Globus pallidus (tissue), 1 donor: ENCODE data around the gene PRLR.

Experiments
- DNase-seq: peaks from one replicate; pipeline ENCODE4 v3.0.0-alpha.2; 2015; ENCODE audit warnings: low spot score

Gene PRLR

DNA sequence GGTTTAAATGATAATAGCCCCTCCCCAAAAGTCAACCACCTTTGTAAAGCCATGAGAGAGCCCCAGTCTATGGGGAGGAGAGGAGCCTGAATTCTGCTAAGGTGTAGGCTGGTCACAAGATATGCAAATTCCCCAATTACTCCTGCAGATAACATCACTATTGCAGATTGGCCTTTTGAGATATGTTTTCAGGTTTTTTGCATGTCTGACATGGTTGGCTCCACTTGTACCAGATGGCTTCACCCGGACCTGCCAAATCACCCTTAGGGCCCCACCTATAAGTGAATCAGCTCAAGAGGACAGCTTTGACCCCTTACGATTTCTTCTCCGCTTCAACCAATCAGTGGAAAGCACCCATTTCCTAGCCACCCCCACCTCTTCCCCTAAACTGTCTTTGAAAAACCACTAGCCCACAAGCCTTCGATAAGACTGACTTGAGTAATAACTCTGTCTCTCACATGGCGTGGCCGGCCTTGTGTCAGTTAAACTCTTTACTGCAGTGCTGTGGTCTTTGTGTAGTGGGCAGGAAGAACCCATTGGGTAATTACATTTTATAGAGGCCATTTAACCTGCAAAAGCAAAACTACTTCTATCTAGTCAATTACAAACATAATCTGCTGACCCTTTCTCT lies 69.7 kb downstream of the PRLR start:
- DNase-seq, result no peak

DNA sequence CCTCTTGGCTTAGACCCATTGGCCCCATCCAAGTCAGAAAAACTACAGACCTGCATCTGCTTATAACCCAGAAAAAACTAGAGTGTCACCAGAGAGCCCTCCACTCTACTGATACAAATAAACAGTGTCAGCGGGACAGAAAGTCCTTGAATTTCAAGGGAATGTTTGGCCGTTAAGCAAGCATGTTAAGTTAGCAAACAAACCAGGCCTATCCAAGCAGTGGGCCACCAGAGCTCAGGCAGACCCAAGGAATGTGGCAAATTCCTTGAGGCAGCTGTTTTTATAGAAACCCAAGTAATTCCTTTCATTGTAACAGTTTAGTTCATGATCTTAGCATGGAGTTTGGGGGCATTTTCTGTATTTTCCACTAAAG lies 70.9 kb downstream of the PRLR start:
- DNase-seq, result no peak

DNA sequence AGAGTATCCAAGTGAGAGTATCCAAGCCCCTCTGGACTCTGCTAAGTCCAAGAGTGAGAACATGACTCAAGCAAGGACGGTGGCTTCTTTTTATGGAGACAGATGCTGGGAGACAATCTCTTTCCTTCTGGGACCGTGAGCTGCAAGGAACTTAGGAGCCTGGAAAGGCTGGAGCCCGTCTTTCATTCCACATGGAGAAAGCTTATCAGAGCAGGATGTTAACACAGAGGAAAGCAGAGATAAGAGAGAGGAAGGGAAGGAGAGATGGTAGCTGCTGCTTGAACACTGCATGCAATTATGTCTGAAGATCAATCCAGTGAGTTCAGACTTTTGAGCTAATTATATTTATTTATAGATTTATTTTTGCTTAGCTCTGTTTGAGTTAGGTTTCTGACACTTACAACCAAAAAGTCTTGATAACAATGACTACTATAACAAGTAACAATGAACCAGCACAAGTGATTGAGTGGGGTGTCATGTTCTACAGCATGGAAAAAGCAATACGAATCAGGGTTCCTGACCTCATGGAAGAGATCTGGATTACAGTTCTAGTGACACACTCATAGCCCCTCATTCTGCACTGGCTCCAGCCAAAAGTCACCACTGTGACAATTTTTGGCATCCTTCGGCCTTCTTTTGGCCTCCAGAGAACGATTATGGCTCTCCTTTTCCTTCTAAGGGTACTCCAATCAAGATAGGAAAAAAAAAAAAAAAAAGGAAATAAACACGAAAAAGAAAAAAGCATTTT lies 71.5 kb downstream of the PRLR start:
- DNase-seq, result no peak

DNA sequence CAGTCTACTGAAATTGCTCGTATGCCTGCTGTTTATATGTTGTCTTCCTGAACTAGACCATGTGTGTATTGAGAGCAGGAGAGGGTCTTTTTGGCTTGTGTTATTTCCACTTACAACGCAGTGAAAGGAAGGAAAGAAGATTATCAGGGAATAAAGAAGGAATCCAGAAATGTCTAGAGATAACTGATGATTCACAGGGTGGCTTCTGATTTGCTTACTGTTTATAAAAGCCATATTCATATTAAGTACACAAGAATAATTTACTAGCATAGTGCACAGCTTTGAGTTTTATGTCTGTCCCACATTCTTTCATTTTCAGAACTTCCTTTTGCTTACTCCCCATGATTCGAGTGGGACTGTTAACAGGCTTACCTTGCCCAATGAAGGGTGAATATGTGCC lies 72.1 kb downstream of the PRLR start:
- DNase-seq, result no peak

DNA sequence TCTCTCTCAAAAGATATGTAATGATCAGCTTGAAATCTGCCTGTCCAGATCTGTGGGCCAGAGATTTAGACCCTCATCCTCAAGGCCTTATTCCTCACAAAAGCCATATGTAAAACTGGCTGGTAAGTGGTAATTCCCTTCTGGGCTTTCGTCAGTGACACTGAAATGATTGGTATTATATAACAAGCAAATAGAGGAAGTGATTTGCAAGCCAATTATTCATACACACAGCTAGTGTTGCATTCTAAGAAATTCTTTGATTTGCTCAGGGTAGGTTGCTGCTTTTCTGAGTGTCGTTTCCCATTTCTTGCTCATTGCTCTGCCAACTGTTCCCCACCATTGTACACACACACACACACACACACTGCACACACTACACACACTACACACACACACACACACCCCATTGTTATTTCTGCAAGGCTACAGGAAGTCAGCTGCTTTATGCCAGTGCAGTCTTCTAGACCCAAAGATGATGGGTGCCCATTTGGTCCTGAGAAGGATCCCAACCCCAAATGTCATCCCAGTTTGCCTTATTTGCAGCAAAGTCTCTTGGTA lies 76.8 kb downstream of the PRLR start:
- no peak for DNase-seq

DNA sequence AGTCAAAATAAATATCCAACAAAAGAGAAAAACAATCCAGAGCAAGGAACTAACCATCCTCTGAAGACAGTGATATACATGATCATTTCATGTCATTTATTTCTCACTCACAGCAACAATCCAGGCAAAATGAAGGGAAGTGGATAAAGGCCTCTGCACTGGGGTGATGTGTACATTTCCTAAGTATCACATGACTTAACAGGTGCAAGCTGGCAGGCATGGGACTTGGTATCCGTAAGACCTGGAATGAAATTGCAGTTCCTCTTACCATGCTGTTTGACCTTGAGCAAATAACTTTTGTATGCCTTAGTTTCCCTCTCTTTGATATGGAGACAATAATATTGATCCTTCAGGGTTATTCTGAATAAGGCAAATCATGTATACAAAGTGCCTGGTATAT lies 77.6 kb downstream of the PRLR start:
- DNase-seq, result no peak

DNA sequence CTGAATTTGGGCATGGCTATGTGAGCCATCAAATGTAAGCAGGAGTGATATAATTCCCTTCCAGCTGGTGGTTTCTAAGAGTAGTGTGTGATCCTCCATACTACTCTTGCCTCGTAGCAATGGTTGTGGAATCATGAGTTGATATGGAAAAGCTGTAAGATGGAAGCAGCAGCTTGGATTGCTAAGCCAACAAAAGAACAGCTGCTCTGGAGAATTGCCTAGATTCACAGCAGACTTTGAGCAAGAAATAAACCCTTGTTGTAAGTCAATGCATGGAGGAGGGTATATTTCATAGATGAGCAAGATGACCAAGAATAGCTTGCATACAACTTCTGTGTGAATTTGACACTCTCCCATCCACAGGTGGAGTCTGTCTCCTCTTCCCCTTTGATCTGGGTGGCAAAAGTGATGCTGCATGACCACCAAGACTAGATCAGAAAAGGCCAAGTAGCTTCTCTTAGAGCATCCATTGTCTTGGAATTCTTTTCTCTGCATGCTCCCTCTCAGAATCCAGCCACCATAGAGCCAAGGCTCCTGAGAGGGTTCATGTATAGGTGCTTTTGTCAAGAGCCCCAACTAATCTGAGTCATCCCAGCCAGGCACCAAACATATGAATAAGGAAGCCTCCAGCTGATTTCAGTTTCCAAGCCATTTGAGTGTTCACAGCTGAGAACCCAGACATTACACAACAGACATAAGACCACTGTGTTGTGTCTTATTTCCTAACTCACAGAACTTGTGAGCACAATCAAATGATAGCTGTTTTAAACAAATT lies 79.0 kb downstream of the PRLR start:
- no peak for DNase-seq

DNA sequence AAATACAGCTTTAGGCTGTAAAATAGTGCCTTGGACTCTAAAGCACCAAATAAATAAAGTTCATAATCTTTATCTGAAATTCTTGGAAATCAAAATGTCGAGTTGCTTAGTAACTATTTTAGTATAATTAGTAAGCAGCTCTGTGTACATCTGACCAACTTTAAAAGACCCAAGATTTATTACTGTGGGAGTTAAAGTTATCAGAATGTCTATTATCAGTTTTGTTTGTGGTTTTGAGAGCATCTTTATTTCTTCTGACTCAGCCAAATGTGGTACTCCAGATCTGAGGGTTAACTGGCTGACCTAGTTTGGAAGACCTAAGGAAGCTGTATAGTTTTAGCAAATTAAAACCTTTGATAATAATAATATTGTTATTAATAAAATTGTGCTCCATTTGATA lies 81.2 kb downstream of the PRLR start:
- no peak for DNase-seq

DNA sequence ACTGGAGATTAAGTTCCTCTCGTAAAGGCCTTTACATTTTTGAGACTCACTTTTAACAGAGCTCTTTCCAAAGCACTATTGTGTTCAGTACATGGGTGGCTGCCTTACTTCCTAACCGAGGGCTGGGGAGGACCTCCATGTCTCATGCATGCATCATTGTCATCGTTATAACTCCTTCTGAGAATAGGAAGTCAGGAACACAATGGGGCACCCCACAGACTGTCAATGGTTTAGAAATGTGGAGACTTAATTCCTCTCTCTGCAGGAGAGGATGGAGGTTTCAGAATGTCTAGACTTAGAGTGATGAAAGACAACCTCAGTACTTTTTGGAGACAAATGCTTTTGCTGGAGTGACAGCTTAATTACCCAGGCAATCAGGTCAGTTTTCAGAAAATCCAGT lies 83.9 kb downstream of the PRLR start:
- DNase-seq, result no peak

DNA sequence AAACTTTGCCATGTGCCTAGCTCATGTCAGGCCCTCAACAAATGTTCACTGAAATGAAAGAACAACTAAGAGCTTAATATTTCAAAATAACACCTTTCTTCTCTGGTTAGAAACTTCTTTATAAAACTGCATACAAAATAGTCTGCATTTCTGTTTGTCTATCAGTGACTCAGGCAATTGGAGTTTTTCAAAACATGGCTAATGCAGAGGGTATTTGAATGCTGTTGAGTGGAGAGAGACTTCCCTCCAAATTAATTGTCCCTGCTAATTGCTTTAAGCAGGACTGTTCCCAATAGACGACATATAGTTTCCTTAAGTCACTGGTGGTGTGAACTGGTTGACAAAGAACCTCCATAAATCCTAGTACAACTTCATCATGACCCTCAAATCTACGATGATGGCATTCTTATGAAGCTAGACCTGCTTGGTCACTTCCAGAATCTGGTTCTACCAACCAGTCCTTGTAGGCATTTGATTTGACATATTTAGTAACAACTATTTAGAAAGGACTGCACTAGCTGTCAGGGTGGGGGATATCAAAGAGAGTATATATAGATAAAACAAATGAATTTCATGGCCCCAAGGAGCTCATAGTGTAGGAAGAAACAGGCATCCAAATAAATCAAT lies 84.5 kb downstream of the PRLR start:
- no peak for DNase-seq

DNA sequence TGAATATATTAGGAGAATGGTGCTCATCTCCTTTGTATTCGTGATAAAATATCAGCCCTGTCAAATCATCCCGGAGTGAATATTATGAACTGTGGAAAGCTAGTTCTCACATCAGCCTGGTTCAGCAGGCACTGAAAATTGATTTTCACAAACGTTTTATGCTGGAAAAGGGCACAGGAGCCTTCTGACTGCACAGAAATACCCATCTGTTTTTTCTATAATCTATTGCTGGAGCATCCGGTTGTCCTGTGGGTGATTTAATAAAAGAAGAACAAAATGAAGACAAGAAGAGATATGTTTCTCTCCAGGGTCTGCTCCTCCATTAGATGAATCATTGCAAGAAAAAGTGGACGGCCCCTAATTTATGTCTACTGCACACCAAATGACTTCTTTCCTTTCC lies 85.3 kb downstream of the PRLR start:
- no peak for DNase-seq

DNA sequence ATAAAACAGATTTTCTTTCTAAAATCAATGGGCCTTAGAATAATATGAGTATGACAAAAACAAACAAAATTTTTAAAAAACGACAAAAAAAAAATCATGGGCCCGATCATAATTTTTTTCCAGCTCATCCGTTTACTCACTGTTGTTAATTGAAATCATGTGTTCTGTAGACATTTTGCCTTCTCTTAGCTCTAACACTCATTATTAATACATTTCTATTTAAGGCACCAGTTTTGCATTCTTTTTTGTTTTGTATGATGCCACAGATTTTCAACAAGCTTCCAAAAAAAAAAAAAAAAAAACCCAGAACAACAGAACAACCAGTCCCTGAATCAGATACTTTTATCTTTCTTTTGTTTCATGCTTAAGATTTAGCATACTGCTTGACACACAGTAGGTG lies 86.4 kb downstream of the PRLR start:
- no peak for DNase-seq

DNA sequence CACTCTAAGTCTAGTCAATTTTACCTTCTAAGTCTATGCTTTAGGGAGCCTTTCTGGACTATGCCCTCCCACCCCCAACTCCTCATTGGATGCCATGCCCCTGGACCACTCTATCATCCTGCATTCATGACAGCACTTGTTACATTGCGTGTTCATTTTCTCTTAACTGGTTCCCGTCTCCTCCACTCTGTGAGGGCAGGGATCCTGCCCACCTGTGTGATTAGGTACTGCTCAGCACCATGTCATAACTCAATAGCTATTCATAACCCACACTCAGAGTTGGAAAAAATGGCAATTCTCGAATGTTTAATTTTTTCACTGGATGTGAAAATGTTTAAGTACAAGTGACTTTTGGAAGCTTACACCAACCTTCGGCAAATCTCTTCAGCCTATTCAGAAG lies 88.5 kb downstream of the PRLR start:
- no peak for DNase-seq

DNA sequence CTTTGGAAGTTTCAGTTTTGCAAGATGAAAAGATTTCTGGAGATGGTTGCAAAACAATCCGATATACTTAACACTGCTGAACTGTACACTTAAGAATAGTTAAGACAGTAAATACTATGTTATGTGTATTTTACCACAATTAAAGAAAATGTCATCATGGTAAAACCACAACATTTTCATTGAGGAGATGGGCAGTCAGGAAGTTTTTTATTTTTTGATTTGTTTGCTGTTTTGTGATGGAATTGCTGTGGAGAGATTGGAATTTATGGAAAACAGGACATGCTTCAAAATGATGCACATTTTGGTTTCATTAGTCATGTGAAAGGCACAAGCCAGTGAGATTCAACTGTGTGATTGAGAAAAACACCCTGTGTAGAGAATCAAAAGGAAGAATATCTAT lies 92.1 kb downstream of the PRLR start:
- no peak for DNase-seq

DNA sequence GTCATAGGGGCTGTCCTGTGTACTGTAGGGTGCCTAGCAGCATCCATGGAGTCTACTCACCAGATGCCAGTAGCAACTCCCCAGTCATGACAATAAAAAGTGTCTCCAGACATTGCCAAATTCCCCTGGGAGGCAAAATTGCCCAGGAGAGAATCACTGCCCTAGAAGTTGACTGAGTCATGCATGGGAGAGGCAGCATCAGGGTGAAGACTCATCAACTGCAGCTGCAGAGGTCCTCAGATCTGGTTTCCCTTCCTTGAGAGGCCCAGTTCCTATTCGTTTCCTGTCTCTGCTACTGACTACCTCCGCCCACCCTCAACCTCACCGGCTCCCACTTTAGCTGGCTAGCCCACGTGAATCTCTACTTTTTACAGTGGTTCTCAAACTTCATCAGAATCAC lies 93.9 kb downstream of the PRLR start:
- no peak for DNase-seq

DNA sequence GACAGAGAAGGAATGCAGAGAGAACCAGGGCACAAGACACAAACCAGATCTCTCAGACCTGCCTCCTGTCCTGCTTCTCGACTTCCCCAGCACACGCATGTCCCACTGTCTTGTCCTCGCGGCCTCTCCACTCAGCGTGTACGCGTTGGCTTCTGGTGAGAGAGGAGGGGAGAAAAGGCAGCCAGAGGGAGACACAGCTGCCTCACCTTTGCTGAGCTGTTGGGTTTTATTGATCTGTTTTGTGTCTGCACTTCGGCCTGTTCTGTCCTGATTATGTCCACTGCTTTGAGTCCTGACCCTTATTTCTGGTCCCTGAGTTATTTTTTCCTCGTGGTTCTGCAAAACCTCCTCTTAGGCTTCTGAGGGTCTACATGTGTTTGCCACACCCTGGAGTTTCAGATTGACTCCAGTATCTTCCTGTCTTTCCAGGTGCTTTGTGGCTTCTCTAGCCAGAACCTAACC lies 95.0 kb downstream of the PRLR start:
- DNase-seq, result no peak

DNA sequence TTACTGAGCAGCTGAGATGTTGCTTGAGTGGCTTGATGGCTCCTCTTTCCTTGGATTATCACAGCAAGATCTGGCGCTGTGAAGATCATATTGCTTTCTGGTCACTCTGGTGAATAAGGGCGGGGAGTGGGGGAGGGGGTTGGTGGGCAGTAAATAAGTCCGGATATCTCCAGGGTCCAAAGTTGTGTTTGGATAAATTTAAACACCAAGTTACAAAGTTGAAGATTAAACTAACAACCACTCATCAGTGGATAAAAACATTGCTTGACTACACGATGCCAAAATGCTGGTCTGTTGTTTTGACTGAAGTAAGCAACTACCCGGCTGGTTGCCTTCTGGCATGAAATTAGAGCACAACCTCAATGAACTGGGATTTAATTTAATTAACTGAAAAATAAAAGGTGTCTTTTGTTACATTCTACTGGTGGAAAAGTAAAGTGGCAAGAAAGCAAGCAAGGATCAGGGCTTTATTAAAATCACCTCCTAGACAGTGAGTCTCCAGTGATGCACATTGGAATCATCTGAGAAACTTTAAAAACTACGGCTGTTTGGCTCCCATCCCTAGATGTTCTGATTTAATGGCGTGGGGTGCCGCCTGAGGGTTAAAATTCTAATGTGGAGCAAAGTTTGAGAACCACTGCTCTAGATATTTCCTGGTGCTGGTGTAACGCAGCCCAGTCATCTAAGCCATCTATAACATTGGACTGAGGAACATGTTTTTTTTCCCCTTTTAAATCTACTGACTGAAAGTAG lies 95.8 kb downstream of the PRLR start:
- no peak for DNase-seq

DNA sequence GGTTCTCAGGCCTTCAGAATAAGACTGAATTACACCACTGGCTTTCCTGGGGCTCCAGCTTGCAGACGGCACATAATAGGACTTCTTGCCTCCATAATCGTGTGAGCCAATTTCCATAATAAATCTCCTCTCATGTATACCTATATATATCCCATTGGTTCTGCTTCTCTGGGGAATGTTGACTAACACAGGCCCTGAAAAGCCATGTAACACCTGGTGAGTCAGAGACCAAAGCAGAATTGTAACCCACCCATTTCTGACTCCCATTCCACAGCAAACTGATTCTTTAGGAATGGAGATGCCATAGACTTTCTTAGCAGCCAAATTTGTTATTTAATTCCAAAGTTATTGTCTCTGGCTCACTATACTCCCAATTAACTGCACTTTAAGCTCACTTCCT lies 97.1 kb downstream of the PRLR start:
- no peak for DNase-seq

DNA sequence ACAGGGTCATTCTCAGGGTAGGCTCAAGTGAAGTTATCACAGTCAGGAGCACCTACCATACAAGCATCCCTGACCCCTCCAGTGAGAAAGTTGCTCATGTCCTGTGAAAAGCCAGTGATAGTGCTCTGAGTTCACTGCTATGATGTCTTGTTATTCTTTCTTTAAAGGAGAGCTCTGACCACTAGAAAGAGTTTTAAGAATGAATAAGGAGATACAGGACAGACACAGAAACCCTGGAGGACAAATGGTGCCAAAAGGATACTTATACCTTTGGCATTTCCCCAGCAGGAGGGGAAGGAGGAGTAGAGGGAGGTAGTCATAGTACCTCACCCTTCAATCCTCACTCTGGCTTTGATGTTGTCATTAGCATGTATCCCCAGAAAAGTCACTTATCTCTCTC lies 98.6 kb downstream of the PRLR start:
- no peak for DNase-seq

DNA sequence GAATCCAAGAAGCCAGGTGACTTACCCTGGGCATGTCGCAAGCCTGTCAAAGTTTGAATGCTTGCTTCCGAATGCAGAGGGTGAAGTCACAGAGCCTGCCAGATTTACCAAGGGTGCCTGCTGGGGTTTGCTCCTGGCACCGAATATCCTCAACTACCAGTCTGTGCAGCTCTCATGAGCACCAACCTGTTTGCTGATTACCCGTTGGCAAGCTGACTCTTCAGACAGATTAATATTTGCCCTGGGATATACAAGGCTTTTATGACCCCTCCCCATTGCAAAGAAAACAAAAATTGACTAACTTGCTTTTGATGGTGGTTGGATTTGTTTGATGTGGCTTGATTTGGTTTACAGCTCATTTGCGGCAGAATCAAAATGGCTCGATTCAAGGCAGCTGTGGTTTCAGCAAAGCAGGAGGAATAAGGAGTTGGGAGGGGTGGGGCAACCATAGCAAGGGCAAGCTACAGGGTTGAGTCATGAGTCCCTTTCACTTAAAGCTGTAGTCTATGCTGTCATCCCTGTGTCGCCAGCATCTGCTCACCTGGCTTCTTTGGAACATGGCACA lies 100.3 kb downstream of the PRLR start:
- DNase-seq, result no peak

DNA sequence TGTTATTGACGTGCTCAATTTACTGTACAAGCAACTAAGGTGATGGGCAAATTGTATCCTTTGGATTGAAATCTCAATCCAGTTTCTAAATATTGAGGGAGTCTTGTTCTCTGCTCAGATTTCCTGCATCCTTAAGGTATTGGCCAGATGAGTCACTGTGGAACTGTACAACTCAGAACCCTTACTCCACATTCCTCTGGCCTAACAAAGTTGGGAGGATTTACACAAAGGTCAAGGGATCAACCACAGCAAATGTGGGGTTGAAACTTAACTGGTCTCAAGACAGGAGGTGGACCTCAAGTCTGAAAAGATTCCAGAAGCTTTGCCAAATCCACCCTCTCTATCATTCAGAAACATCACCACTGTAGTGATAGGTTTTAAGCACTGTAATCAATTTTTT lies 101.0 kb downstream of the PRLR start:
- DNase-seq, result no peak
